Gastroesophageal sphincter (tissue), 3 donors: ENCODE data around the gene ASIC2.

ENCODE experiments used
- POLR2A ChIP-seq, 2 donors: fragments of 450-650 bp; IDR thresholded peaks; one replicate each; pipeline ENCODE4 v1.6.1; 2017; ENCODE audit warnings: antibody characterized with exemption in 2 of 2, mild to moderate bottlenecking in 2 of 2, moderate library complexity in 1 of 2
- TF ChIP-seq, protein P1 (sequence below), 4 experiments: fragments of 200-600 bp in 2 of 4; fragments of 450-650 bp in 2 of 4; sonication (generic) in 1 of 4; IDR thresholded peaks; one replicate each; pipeline ENCODE4 v1.5.1; 2017 to 2019; ENCODE audit warnings: antibody characterized with exemption in 4 of 4, mild to moderate bottlenecking in 2 of 4, moderate library complexity in 2 of 4

DNA sequence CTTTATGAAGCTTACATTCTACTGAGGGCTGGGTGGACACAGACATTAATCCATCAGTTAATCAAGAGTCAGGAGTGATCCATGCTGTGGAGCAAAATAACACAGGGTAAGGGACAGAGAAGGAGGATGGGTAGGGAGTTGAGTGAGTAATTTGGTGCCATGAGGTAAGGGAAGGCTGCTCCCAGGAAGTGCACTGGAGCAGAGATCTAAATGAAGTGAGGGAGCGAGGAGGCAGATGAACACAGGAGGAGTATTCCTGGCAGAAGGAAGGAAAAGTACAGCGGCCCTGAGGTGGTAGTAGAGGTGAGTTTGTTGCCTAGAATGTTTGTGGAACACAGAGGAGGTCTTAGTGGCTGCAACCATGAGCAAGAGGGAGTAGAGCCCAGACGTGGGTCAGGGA is 34.8 kb downstream of the ASIC2 start:
- TF ChIP-seq, protein P1, sequence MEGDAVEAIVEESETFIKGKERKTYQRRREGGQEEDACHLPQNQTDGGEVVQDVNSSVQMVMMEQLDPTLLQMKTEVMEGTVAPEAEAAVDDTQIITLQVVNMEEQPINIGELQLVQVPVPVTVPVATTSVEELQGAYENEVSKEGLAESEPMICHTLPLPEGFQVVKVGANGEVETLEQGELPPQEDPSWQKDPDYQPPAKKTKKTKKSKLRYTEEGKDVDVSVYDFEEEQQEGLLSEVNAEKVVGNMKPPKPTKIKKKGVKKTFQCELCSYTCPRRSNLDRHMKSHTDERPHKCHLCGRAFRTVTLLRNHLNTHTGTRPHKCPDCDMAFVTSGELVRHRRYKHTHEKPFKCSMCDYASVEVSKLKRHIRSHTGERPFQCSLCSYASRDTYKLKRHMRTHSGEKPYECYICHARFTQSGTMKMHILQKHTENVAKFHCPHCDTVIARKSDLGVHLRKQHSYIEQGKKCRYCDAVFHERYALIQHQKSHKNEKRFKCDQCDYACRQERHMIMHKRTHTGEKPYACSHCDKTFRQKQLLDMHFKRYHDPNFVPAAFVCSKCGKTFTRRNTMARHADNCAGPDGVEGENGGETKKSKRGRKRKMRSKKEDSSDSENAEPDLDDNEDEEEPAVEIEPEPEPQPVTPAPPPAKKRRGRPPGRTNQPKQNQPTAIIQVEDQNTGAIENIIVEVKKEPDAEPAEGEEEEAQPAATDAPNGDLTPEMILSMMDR (IDR thresholded peaks at IDR 0.05): no peak
- TF ChIP-seq POLR2A (IDR thresholded peaks at IDR 0.05): no peak
